SHP77 (cell line): ENCODE results near the gene SPOCD1.

Experiments
- DNase-seq, 2 experiments: peaks; one replicate each; lab custom pipeline; 2025; lab: John Stamatoyannopoulos, UW

The SPOCD1 gene

DNA sequence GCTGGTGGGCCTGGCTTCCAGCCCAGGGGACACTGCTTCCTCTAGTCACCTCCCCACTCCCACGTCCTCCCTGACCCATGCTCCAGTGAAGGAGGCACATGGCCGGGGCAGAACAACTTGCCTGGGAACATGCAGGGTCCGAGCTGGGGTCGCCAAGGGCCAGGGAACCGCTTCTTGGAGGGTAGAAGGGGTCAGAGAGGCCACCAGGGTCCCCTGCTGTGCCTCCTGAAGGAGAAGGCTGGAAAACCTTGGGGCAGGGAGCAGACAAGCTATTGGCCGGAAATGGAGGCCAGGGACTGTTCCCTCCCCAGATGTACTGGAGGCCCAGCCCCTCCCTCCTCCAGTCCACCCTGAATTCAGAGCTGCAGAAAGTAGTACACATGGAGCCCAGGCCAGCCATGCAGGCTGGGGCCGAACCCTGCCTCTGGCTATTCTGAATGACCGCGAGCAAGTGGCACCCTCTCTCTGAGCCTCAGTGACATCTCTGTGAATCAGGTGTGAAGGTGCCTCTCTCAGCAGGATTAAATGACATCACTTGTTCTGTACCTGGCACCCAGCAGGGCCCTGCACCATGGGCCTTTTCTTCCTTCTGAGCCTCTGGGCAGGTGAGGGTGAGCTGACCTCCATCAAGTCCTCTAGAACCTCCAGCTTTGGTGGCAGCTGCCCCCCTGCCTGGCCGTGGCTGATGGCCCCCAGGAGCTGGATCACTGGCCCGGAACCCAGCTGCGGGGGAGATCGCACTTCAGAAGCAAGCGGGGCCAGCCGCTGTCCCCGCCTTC lies 15.7 kb downstream of the SPOCD1 start:
- no peak for DNase-seq

DNA sequence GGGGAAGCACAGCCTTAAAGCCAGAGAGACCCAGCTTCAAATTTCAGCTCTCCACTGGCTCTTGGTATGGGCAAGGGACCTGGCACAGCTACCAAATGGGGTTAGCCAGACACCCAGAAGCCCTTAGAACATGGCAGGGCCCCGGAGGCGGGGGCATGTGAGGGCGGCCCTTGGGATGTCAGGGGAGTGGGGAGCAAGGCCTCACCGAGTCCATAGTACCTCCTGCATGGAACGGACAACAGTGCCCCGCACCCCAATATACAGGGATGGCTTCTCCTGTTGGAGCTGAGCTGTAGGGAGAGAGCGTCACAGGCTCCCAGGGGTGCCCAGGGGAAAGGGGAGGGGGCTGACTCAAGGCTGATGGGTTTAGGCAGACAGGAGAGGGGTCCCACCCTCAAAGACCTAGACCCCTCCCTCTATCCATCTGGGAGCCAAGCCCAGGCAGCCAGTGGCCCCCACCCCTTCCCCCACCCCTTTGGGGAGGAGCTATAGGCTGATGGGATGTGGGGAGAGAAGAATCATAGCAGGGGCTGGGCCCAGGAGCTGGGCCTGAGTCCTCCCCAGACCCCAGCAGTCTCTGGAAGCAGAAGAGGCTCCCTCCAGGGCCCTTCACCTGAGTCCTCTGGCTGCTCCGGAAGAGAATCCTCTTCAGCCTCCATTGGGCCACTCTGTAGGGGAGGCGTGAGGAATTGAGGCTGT lies 16.5 kb downstream of the SPOCD1 start:
- DNase-seq, result no peak

GRCh38 chr1:31798433-31799195 lies 17.2 kb downstream of the SPOCD1 start:
- no peak for DNase-seq

- DNase-seq, result no peak
Observed at GRCh38 chr1:31798086-31798432, 17.8 kb downstream of the SPOCD1 start.

DNA sequence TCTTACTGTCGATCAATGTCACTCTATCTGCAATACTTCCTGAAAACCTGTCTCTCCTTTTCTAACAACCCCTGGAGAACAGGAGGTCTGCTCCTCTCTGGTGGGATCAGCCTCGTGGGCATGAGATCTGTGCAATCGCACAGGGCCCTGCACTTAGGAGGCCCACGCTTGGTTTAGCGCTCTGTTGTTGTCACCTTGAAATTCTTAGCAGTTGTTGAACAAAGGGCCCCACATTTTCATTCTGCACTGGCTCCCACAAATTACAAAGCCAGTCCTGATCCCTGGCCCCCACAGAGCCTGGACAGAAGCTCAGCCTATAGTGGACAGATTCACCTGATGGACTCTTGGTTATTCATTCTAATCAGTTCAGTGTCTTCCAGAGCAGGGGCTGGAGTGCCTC lies 18.6 kb downstream of the SPOCD1 start:
- no peak for DNase-seq

- no peak for DNase-seq
Observed at GRCh38 chr1:31796707-31797106, 19.1 kb downstream of the SPOCD1 start.

- peak; percentile 63 to 83 for DNase-seq
Observed at GRCh38 chr1:31795801-31796621, 19.8 kb downstream of the SPOCD1 start.

- no peak for DNase-seq
Observed at GRCh38 chr1:31795096-31795675, 20.6 kb downstream of the SPOCD1 start.

GRCh38 chr1:31793586-31794285 lies 22.1 kb downstream of the SPOCD1 start:
- DNase-seq, result no peak

DNA sequence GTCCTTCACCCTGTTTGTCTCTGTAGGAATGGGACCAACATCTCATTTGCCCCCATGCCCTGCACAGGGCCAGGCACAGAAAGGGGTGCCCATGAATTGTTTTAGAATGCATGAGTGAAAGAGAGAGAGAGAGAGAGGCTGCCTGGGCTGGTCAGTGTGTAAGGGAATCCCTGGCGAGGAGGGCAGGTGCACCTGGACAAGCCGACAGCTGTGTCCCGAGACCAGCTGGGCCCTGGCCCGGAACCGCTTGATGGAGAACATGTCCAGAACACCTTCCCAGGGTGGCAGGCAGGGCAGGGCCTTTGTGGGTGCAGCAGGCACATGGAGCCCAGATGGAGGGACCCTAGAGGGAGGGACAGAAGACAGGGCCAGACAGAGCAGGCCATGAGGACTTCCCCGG lies 22.7 kb downstream of the SPOCD1 start:
- DNase-seq, result no peak

DNA sequence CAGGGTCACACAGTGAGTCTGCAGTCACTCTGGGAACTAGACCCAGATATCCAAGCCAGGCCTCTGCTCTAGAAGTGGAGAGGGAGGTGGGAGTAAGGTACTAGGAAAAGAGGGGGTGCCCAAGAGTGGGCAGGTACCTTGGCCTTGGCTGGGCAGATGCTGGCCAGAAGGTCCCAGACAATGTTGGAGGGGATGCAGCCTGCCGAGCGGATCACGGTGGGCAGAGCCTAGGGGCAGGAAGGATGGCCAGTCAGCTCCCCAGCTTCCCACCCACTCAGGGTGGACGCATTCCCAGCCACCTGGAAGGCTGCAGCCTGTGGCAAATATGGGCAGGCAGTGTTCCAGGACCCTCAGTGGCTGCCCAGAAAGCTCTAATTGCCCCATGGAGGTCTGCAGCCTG lies 23.3 kb downstream of the SPOCD1 start:
- no peak for DNase-seq

DNA sequence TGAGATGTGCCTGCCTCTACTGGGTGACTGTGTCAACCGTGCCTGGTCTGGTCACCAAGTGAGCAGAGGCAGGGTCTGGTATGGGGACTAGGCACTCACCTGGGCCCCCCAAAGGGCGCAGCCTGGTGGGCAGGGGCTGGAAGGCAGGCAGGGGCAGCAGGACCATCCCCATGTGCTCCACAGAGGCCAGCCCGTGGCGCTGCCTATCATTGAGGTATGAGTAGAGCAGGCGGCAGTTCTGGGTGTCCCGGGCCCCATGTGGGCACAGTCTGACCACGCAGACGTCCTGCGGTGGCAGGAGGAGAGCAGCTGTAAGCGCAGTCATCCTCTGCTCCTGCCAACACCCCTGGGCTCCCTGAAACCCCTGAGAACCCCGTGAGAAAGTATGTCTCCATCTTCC lies 23.7 kb downstream of the SPOCD1 start:
- DNase-seq, result no peak

GRCh38 chr1:31791131-31791858 lies 24.5 kb downstream of the SPOCD1 start:
- no peak for DNase-seq

GRCh38 chr1:31790641-31791091 lies 25.2 kb downstream of the SPOCD1 start:
- no peak for DNase-seq

GRCh38 chr1:31790140-31790539 lies 25.7 kb downstream of the SPOCD1 start:
- no peak for DNase-seq

DNA sequence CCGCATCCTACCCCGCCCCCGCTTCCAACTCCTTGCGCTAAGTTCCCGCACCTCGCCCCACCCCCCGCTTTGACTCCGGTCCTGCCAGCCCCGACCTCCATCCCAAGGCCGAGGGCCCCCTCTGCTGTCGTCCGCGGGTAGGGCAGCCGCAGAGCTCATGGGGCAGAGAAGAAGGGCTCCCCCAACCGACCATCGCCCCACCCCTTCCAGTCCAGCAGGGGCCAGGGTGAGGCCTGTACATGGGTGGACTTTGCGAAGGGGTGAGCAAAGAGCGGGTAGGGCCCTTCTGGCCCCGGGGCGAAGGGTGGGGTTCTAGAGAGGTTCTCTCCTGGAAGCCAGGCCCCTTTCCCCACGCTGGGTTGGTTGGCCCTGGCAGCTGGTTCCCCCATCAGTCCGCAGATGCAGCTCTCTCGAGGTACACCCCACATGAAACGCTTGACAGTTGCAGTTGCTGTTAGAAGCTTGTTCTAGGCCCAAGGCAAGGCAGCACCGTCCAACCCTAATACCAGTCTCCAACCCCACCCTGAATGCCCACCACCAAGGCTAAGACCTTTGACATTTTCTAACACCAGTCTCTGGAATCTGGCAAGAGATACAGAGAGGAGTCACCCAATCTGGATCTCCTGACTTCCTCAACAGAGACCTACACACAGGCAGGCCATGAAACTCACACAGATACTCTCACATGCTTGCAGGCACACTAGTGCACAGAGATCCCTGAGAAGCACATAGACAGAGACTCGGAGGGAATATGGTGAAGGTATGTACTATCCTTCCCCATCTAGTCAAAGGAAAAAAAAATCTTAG lies 26.4 kb downstream of the SPOCD1 start:
- peak; percentile 91 for DNase-seq

DNA sequence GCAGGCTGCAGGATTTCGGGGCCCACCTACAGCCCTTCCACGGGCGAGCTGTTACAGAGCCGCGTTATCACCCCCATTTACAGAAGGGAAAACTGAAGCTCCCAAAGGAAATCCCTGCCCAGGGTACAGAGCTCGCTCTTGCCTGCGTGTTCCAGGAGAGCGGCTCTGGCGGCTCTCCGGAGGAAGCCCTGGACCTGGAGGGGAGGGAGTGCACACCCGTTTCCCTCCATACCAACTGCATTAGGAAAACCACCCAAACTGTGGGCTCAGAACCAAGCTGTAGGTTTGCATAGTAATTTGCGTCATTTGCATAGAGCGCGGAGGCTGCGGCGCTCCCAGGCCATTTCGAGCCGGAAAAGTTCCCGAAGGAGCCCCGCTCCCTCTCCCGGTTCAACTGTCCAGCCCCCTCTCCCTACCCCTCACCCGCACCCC lies 27.0 kb downstream of the SPOCD1 start:
- no peak for DNase-seq

- peak; percentile 80 to 86 for DNase-seq
Observed at GRCh38 chr1:31788138-31788824, 27.5 kb downstream of the SPOCD1 start.

- no peak for DNase-seq
Observed at GRCh38 chr1:31787786-31788137, 28.1 kb downstream of the SPOCD1 start.
